Measurements from ENCODE around the gene BTF3L4.

DNA sequence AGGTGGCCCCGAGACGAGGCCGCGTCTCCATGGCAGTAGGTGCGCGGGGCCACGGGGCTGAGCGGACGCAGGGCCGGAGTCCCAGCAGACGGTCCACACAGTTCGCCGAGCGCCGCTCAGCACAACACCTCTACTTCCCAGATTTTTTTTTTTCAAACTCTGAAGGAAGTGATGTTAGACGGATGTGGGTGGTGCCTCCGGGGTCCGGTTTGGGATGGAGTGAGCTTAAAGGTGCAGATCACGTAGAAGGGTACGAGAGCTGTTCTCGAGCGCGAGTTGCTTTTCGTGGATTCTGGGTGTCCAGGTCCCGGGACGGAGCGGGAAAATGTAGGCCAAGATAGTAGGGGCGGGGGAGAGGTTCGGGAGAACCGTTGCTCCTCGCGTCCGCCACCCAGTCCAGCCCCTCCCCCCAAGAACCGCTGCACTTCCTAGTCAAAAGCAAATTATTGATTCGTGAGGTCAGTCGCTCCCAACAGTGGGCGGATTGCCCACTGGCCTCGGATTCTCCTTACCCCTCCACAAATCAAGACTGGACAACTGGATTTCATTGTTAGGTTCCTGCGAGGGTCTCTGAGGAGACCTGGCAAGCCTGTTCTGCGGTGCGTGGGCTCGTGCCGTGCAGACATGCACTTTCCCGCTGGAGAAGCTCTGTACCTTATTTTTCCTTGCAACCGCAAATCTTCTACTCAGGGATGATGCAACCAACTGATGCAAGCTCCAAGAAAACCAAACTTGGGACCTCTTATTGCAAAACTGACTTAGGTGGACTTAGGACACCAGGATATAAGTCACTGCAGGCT is 829 bp upstream of the BTF3L4 start, which contains the start of gene TXNDC12:
- TF ChIP-seq POLR2A (IDR thresholded peaks at IDR 0.05) (peak; percentile 65), POLR2AphosphoS5 (IDR thresholded peaks at IDR 0.05) (peak; percentile 27 to 75 (median 63)), CTCF (IDR thresholded peaks at IDR 0.05) (no peak)

Measured in breast epithelium (tissue), 3 donors.